Sigmoid colon (tissue), 7 donors: ENCODE results near the gene FEM1A. TPM values are rescaled to one million over a fixed set of nuclear protein-coding genes. Genes with fewer than 3 reads are reported as not detected.

Experiments
- DNase-seq: peaks from one replicate; pipeline ENCODE4 v3.0.0-alpha.2; 2019
- H3K27ac ChIP-seq, 4 donors: fragments of 200-600 bp; sonication (generic); one replicate each; pipeline ENCODE4 v1.5.1; 2016 to 2019; ENCODE audit warnings: mild to moderate bottlenecking in 1 of 4
- H3K27me3 ChIP-seq, 3 donors: fragments of 200-600 bp; sonication (generic); one replicate each; pipeline ENCODE4 v1.5.1; 2019; ENCODE audit warnings: mild to moderate bottlenecking in 1 of 3
- H3K36me3 ChIP-seq, 4 donors: fragments of 200-600 bp; sonication (generic); one replicate each; pipeline ENCODE4 v1.5.1; 2016 to 2019
- H3K4me1 ChIP-seq, 4 donors: fragments of 200-600 bp; sonication (generic); one replicate each; pipeline ENCODE4 v1.5.1; 2017 to 2019
- H3K4me3 ChIP-seq, 4 donors: fragments of 200-600 bp; sonication (generic); one replicate each; pipeline ENCODE4 v1.5.1; 2017 to 2019; ENCODE audit warnings: mild to moderate bottlenecking in 2 of 4, moderate library complexity in 1 of 4
- H3K9me3 ChIP-seq, 4 donors: fragments of 200-600 bp in 3 of 4; sonication (generic) in 3 of 4; one replicate each; pipeline versions ENCODE4 v1.5.1 to v1.6.1; 2013 to 2019
- CTCF ChIP-seq, 4 experiments: fragments of 450-650 bp in 3 of 4; fragments of 200-600 bp in 1 of 4; IDR thresholded peaks; one replicate each; pipeline ENCODE4 v1.5.1; 2016 to 2019; ENCODE audit warnings: antibody characterized with exemption in 4 of 4, mild to moderate bottlenecking in 3 of 4, moderate library complexity in 2 of 4
- EP300 ChIP-seq, 4 donors: sonication (generic); formaldehyde crosslinking; IDR thresholded peaks; one replicate each; pipeline ENCODE4 v1.6.1; 2017; ENCODE audit warnings: antibody characterized with exemption in 4 of 4
- POLR2A ChIP-seq, 2 donors: fragments of 450-650 bp; IDR thresholded peaks; one replicate each; pipeline ENCODE4 v1.6.1; 2016; ENCODE audit warnings: antibody characterized with exemption in 2 of 2, mild to moderate bottlenecking in 2 of 2, moderate library complexity in 2 of 2
- POLR2AphosphoS5 ChIP-seq, 4 donors: sonication (generic); formaldehyde crosslinking; IDR thresholded peaks; one replicate each; pipeline ENCODE4 v1.6.1; 2017; ENCODE audit warnings: antibody characterized with exemption in 4 of 4
- whole genome bisulfite sequencing, 2 donors: extraction: QIAGEN DNeasy Blood & Tissue Kit; methylation state at CpG; one replicate each; pipeline ENCODE4 v1.1.7; 2013; 5-methylcytosine and 5-hydroxymethylcytosine counted together
- intact Hi-C: fragments of 100-400 bp; cut with DNase I; formaldehyde crosslinking; loops from one replicate; pipeline ENCODE4 v1.15.1; 2023
- polyA plus RNA-seq, 3 donors: library from polyadenylated mRNA; stranded (reverse); fragments of 200-250 nt; gene quantifications; one replicate each; pipeline ENCODE4 v1.2.3, GENCODE V29; 2013
- total RNA-seq, 4 donors: library from RNA; depleted of rRNA; stranded (reverse); fragments of >200 nt; gene quantifications; one replicate each; pipeline ENCODE4 v1.1.0, GENCODE V29; 2016
- donor health status: healthy with polysubstance abuse.
- donor health status: Bipolar disorder and iron deficiency.
- donor health status: healthy.

The FEM1A gene
- total and polyA plus RNA-seq, 7 donors: 3.0 to 12.9 (median 10.2) TPM

GRCh38 chr19:4794971-4795370, 3.4 kb downstream of the FEM1A start:
- Histone ChIP-seq H3K4me1 (peaks cover 0 to 48% (median 36%) of the 10 kb centered on the region in 4 donors), H3K9me3 (no peaks in the 10 kb centered on the region), H3K27me3 (no peaks in the 10 kb centered on the region), H3K27ac (no peak overlapping the region), H3K4me3 (no peak overlapping the region), H3K36me3 (peaks cover 5 to 49% (median 22%) of the 10 kb centered on the region in 4 donors)
- WGBS, 2 donors: 87 to 91% methylated on average over 11 of the region's 11 CpGs
- no peak for DNase-seq
- TF ChIP-seq CTCF (IDR thresholded peaks at IDR 0.05): no peak
- intact Hi-C loops: no loop called here

DNA sequence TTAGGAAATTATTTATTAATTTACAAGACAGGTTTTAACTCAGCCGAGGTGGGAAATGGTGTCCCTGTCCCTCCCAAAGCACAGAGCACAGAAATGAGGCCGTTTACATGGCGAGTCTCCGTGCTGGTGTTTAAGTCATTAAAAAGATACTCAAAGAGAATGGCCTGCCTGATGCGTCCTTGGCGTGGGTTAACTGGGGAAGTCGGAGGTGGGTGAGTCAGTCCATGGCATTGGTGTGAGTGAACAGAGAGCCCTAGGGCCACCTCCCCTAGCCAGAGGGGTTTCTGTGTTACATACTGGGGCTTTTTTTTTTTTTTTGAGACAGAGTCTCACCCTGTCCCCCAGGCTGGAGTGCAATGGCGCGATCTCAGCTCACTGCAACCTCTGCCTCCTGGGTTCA, 3.9 kb downstream of the FEM1A start:
- H3K27me3 ChIP-seq: no peaks in the 10 kb centered on the region
- H3K9me3 ChIP-seq: no peaks in the 10 kb centered on the region
- TF ChIP-seq CTCF (IDR thresholded peaks at IDR 0.05): no peak
- TF ChIP-seq POLR2AphosphoS5 (IDR thresholded peaks at IDR 0.05): no peak
- TF ChIP-seq EP300 (IDR thresholded peaks at IDR 0.05): no peak
- TF ChIP-seq POLR2A (IDR thresholded peaks at IDR 0.05): no peak
- no peak overlapping the region for H3K4me3 ChIP-seq
- no peak overlapping the region for H3K27ac ChIP-seq
- H3K4me1 ChIP-seq: peaks cover 0 to 48% (median 36%) of the 10 kb centered on the region in 4 donors
- intact Hi-C loops: no loop called here
- H3K36me3 ChIP-seq: peaks cover 5 to 49% (median 22%) of the 10 kb centered on the region in 4 donors
- DNase-seq: no peak
- WGBS, 2 donors: 85 to 89% methylated on average over 9 of the region's 9 CpGs

- no peak for DNase-seq
- Histone ChIP-seq H3K4me1 (peaks cover 0 to 18% (median 13%) of the 10 kb centered on the region in 4 donors), H3K4me3 (no peak overlapping the region), H3K27me3 (no peaks in the 10 kb centered on the region), H3K9me3 (no peaks in the 10 kb centered on the region), H3K36me3 (peaks cover 0 to 18% (median 4%) of the 10 kb centered on the region in 4 donors), H3K27ac (no peak overlapping the region)
- WGBS, 2 donors: 65 to 77% methylated on average over 23 of the region's 23 CpGs
- TF ChIP-seq POLR2A (IDR thresholded peaks at IDR 0.05) (no peak), CTCF (IDR thresholded peaks at IDR 0.05) (no peak), EP300 (IDR thresholded peaks at IDR 0.05) (no peak), POLR2AphosphoS5 (IDR thresholded peaks at IDR 0.05) (no peak)
- intact Hi-C loops: no loop called here
Observed at GRCh38 chr19:4800591-4801081, 9.1 kb downstream of the FEM1A start.

GRCh38 chr19:4801085-4801619, 9.6 kb downstream of the FEM1A start:
- 55 to 83% methylated on average over 3 of the region's 3 CpGs for WGBS, 2 donors
- intact Hi-C loops: no loop called here
- Histone ChIP-seq H3K36me3 (peaks cover 0 to 12% (median 4%) of the 10 kb centered on the region in 4 donors), H3K27ac (no peak overlapping the region), H3K27me3 (no peaks in the 10 kb centered on the region), H3K9me3 (no peaks in the 10 kb centered on the region), H3K4me1 (peaks cover 0 to 13% (median 10%) of the 10 kb centered on the region in 4 donors), H3K4me3 (no peak overlapping the region)
- TF ChIP-seq POLR2AphosphoS5 (IDR thresholded peaks at IDR 0.05) (no peak), EP300 (IDR thresholded peaks at IDR 0.05) (no peak), POLR2A (IDR thresholded peaks at IDR 0.05) (no peak), CTCF (IDR thresholded peaks at IDR 0.05) (no peak)
- DNase-seq: no peak

- 67 to 83% methylated on average over 7 of the region's 7 CpGs for WGBS, 2 donors
- TF ChIP-seq POLR2A (IDR thresholded peaks at IDR 0.05) (no peak), POLR2AphosphoS5 (IDR thresholded peaks at IDR 0.05) (no peak), CTCF (IDR thresholded peaks at IDR 0.05) (no peak), EP300 (IDR thresholded peaks at IDR 0.05) (no peak)
- Histone ChIP-seq H3K27ac (no peak overlapping the region), H3K27me3 (no peaks in the 10 kb centered on the region), H3K4me3 (no peak overlapping the region), H3K4me1 (peaks cover 0 to 10% (median 6%) of the 10 kb centered on the region in 4 donors), H3K9me3 (no peaks in the 10 kb centered on the region), H3K36me3 (peaks cover 0 to 3% (median 2%) of the 10 kb centered on the region in 4 donors)
- no peak for DNase-seq
- intact Hi-C loops: no loop called here
Observed at GRCh38 chr19:4802711-4803110, 11.2 kb downstream of the FEM1A start.
